Stimulated activated CD8-positive, alpha-beta memory T cell treated with anti-CD3 and anti-CD28 coated beads, Interleukin-2, amount 100 ng/mL, for 48 hours (primary cell): Measurements from ENCODE around the gene RAB3C.

Experiments
- DNase-seq, 2 donors: peaks; one replicate each; pipeline ENCODE4 v3.0.0-alpha.2; 2020; ENCODE audit warnings: low read depth in 2 of 2

Gene RAB3C

DNA sequence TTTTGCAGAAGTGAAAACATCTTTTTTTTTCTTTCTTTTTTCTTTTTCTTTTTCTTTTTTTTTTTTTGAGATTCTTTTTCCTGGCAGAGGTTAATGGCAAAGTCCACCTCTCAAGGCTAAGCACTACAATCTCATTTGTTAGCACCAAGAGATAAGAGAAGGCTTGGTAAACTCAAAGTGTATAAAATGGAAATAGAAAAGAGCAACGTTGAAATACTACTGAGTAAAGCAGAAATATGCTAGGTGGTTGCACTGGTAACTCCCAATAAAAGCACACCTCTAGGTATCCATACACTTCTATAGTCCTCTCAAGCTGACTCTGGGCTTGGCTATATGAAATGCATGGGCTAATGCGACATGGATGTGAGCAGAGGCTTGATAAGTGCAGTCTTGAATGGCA is 188.9 kb downstream of the RAB3C start:
- no peak for DNase-seq

GRCh38 chr5:58773744-58774441 is 191.0 kb downstream of the RAB3C start:
- no peak for DNase-seq

DNA sequence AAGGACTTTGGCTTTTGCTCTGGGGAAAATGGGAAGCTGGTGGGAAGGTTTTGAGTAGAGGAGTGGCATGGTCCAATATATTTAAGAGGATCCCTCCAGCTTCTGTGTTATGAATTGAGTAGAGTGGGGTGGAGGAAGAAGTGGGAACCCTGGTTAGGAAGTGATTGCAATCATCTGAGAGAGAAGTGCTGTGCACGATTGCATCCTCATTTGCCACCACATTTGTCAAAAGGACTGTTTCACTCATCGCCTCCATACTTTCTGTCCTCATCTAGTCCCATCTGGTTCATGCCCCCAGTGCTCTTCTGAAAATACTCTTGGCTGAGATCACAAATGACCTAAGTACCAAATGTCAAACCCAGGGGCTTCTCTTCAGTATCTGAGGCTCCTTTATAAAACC is 192.1 kb downstream of the RAB3C start:
- no peak for DNase-seq

GRCh38 chr5:58775701-58776262 is 192.9 kb downstream of the RAB3C start:
- DNase-seq: no peak

DNA sequence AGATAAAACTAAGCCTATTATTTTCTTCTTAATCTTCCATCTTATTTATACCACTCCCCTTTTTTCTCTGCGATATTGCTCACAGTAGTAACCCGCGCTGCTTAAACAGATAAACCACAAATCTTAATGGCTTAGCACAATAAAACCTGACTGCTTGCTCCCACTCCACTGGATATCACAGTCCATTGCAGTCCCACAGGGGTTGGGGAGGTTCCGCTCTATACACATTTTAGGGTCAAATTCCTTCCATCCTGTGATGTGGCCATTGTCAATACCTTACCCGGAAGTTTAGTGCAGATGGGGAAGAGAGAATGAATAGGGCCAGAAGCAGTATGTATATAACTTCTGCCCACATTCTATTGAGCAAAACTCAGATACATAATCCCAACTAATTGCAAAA is 193.7 kb downstream of the RAB3C start:
- no peak for DNase-seq

- no peak for DNase-seq
Measured at GRCh38 chr5:58778888-58779287, 196.0 kb downstream of the RAB3C start.

- no peak for DNase-seq
Measured at GRCh38 chr5:58786035-58786434, 203.2 kb downstream of the RAB3C start.

DNA sequence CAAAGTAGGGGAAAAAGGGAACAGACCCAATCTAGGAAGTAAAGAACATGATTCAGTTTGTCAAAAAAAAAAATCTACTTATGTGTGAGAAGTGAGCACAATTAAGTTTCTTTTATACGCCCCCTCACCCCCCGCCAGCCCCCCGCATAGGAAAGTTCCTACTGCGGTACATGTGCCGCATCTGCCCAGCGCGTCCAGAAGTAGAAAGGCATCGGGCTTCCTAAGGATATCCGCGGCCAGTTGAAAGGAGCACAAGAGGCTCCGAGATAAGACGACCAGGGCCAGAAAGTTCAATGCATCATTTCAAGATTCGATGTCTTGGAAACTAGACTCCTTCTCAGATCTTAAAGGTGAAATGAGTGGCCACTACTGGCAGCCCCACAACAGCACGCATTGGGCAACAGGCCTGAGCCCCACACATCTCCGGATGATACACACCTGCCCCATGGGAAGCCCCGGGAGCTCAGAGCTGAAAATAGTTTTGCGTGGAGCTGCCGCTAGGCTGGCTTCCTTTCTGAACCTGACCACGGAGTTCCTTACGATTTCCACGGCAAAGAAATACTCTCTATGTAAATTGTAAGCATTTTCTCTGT is 203.9 kb downstream of the RAB3C start:
- DNase-seq: no peak

- DNase-seq: no peak
Measured at GRCh38 chr5:58787987-58788386, 205.1 kb downstream of the RAB3C start.

GRCh38 chr5:58793888-58794657 is 211.2 kb downstream of the RAB3C start:
- DNase-seq: no peak

DNA sequence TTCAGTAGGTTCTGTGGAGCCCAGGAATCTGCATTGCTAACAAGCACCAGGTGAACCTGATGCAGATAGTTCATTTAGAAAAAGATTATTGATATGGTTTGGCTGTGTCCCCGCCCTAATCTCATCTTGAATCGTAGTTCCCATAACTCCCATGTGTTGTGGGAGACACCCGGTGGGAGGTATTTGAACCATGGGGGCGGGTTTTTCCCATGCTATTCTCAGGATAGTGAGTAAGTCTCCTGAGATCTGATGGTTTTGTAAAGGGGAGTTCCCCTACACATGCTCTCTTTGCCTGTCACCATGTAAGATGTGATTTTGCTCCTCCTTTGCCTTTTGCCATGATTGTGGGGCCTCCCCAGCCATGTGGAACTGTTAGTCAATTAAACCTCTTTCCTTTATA is 212.0 kb downstream of the RAB3C start:
- DNase-seq: peak in 1 of 2 donors; percentile 17

- no peak for DNase-seq
Measured at GRCh38 chr5:58795327-58795726, 212.5 kb downstream of the RAB3C start.

DNA sequence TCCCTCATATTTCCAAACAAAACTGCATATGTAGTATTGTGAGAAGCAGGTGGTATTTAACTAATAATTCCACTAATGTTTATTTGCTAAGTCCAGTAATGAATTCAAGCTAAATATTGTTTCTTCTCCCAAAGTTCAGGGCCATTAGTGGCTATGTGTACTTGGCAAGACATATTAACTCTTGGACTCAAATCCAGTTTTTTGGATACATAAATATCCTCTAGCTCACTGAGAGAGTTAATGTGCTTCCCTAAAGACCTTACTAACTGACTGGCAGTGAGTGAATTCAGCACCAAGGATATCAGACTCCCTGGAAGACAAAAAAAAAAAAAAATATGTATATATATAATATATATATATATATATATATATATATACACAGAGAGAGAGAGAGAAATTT is 214.1 kb downstream of the RAB3C start:
- DNase-seq: no peak

- no peak for DNase-seq
Measured at GRCh38 chr5:58800356-58800755, 217.5 kb downstream of the RAB3C start.

GRCh38 chr5:58800861-58801540 is 218.1 kb downstream of the RAB3C start:
- no peak for DNase-seq

DNA sequence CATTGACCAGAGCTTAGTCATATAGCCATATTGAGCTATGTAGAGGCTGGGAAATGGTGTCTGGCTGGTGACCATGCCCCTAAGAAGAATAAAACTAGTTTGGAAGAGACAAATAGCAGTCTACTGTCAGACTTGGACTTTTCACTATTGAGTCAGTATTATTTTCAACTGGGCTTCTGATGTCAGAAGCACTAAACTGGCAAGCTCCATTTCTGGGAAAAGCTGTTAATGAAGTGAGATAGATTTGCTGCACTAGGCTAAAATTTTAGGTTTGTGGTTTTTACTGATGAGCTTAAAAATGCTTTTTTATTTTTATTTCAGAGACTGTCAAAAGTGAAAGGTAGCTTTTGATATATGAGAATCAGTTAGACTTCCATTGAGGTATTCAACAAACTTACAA is 220.2 kb downstream of the RAB3C start:
- no peak for DNase-seq

DNA sequence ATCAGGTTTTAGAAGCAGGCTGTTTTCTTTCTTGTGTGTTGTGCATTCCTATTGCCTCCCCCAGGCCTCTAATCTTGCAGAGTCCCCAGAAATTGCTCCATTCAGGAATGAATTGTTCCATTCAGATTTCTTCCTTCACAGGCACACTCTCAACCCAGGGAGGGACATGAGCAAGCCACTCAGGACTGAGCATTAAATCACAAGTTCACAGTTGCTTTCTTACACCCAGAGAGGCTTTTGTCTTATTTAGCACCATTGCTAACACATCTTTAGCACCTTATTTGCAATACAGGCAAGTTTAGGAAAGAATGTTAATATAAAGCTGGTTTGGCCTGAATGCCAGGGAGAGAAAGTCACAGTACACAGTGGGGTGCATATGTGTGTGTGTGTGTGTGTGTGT is 221.4 kb downstream of the RAB3C start:
- DNase-seq: no peak

DNA sequence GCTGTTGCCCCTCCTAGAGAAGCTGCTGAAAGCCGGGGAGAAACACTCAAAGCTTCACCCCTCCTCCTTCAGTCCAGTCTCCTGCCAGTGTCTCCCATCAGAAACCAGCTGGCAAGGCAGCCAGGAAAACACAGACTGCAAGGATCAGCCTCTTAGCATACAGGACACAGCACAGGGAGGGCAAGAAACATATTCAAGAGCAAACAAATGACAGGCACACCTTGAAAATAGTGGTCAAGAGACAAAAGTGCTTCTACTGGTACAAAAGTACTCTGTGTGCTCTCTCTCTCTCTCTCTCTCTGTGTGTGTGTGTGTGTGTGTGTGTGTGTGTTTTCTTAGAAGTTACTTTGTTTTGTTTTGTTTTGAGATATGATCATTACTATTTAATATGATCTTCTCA is 227.2 kb downstream of the RAB3C start:
- DNase-seq: no peak

DNA sequence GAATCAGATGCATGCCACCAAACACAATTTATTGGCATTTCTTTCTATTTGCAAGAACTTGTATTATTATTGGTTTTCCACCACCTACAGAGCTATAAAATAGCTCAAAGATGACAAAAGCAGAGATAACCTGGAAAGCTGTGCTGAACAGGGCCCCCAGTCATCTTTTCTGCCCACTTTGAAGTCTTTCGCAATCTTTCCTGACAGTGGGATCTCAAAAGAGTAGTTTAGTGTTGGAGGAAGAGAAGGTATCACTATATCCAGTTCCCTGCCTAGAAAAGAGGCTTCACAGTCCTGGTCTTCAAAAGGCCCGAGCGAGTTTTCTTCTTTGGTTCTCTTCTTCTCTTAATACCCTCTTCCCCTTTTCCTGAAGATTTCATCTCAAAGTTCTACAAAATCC is 231.0 kb downstream of the RAB3C start:
- DNase-seq: no peak

DNA sequence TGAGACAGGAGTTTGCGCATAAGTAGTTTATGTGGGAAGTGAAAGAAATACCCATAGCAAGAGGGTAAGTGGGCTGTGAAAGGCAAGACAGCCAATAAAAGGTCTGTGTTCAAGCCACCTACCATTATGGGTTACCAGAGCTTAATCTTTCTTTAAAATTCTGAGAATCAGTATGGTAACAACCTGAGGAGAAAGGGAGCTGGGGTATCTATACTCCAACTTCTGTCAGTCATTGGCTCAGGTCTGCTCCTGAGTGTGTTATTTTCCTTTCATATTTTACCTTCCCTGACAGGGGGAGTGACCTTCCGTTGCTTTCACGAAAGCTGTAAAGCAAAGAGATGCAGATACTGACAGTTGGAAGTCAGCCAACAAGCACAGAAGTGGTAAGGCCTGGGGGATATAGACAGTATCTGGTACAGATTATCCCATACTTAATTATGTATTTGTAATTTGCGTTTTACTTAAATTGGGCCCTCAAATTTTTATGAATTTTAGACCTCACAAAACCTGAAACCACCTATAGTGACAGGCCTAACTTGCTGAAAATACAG is 233.4 kb downstream of the RAB3C start:
- DNase-seq: no peak

DNA sequence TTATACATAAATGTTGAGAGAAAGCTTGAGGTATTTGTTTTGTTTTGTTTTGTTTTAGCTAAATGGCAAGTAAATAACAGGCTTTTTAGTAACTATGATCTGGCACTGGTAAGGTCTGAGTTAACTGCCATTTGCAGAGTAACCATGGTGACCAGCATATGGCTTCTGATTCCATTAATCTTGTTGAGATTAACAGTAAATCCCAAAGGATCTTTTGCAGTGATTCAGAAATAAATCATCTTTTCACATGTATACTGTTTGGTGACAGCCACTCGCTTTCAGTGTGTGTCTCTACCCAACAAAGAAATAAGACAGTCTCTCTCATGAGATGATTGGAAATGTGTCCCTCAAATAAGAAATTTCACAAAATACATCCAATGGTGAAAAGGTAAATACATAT is 235.6 kb downstream of the RAB3C start:
- DNase-seq: no peak

- DNase-seq: no peak
Measured at GRCh38 chr5:58825441-58825840, 242.6 kb downstream of the RAB3C start.
